C4-2B (cell line): ENCODE results near the gene CLDN9.

ENCODE experiments used
- ZFX ChIP-seq: fragments of 450-650 bp; IDR thresholded peaks from 2 replicates; pipeline ENCODE4 v1.6.1; 2017
- TF ChIP-seq, protein P1 (sequence below): fragments of 450-650 bp; conservative IDR thresholded peaks from 2 replicates; pipeline ENCODE4 v1.5.1; 2017; ENCODE audit warnings: mild to moderate bottlenecking

DNA sequence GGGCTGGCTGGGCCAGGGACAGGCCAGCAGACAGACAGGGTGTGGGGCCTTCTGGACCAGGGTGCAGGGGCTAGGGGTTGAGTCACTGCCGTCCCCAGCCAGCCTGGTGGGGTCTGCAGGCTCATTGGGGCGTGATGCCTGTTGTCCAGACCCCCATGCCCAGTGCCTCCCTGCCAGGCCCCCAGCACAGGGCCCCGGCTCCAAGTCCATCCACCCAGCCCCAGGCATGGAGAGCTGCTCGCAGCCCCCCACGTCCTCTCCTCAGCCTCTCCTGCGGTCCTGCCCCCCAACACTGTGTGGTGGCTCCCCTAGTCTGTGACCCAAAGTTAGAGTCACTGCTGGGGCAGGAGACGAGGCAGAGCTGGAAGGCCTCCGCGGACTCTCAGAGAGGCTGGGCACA, 25.4 kb upstream of the CLDN9 start:
- TF ChIP-seq, protein P1, sequence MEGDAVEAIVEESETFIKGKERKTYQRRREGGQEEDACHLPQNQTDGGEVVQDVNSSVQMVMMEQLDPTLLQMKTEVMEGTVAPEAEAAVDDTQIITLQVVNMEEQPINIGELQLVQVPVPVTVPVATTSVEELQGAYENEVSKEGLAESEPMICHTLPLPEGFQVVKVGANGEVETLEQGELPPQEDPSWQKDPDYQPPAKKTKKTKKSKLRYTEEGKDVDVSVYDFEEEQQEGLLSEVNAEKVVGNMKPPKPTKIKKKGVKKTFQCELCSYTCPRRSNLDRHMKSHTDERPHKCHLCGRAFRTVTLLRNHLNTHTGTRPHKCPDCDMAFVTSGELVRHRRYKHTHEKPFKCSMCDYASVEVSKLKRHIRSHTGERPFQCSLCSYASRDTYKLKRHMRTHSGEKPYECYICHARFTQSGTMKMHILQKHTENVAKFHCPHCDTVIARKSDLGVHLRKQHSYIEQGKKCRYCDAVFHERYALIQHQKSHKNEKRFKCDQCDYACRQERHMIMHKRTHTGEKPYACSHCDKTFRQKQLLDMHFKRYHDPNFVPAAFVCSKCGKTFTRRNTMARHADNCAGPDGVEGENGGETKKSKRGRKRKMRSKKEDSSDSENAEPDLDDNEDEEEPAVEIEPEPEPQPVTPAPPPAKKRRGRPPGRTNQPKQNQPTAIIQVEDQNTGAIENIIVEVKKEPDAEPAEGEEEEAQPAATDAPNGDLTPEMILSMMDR = no peak
- no peak for TF ChIP-seq ZFX
